Body of pancreas (tissue), 4 donors: Measurements from ENCODE around the gene SRP54.

Experiments used
- CTCF ChIP-seq, 7 experiments: fragments of 450-650 bp in 4 of 7; fragments of 200-600 bp in 3 of 7; sonication (generic) in 3 of 7; IDR thresholded peaks; one replicate each; pipeline ENCODE4 v1.5.1; 2016 to 2019; ENCODE audit warnings: antibody characterized with exemption in 7 of 7
- POLR2A ChIP-seq, 3 donors: fragments of 450-650 bp; IDR thresholded peaks; one replicate each; pipeline ENCODE4 v1.6.1; 2016; ENCODE audit warnings: antibody characterized with exemption in 3 of 3, mild to moderate bottlenecking in 2 of 3

- TF ChIP-seq CTCF (IDR thresholded peaks at IDR 0.05), result no peak
- no peak for TF ChIP-seq POLR2A (IDR thresholded peaks at IDR 0.05)
Observed at GRCh38 chr14:34999500-34999899, 16.7 kb downstream of the SRP54 start.
